Lower leg skin (tissue), 4 donors: Measurements from ENCODE around the gene TATDN2. TPM values are rescaled to one million over a fixed set of nuclear protein-coding genes. Genes with fewer than 3 reads are reported as not detected.

Experiments
- DNase-seq, 2 donors: peaks; one replicate each; pipeline ENCODE4 v3.0.0-alpha.2; 2019; ENCODE audit warnings: low spot score in 2 of 2
- H3K4me3 ChIP-seq: fragments of 200-600 bp; sonication (generic); 2 replicates; pipeline ENCODE4 v1.5.1; 2017; ENCODE audit warnings: mild to moderate bottlenecking, low read depth; ENCODE audit not compliant: poor library complexity, severe bottlenecking
- CTCF ChIP-seq, 3 donors: fragments of 450-650 bp; IDR thresholded peaks; one replicate each; pipeline ENCODE4 v1.5.1; 2016; ENCODE audit warnings: antibody characterized with exemption in 3 of 3, mild to moderate bottlenecking in 3 of 3, moderate library complexity in 2 of 3
- POLR2A ChIP-seq, 2 donors: fragments of 450-650 bp; IDR thresholded peaks; one replicate each; pipeline ENCODE4 v1.6.1; 2016 to 2017; ENCODE audit warnings: antibody characterized with exemption in 2 of 2, mild to moderate bottlenecking in 1 of 2, moderate library complexity in 1 of 2
- WGBS, 2 donors: methylation state at CpG; one replicate each; pipeline ENCODE4 v1.1.5; 2018; 5-methylcytosine and 5-hydroxymethylcytosine counted together
- intact Hi-C: fragments of 100-400 bp; cut with DNase I; formaldehyde crosslinking; loops from one replicate; pipeline ENCODE4 v1.15.0; 2023; ENCODE audit warnings: low total_unique reads
- total RNA-seq, 4 donors: library from RNA; depleted of rRNA; stranded (reverse); fragments of >200 nt; gene quantifications; one replicate each; pipeline ENCODE4 v1.1.0, GENCODE V29; 2016

Gene TATDN2
- total RNA-seq, 4 donors from 2014 or later: 18.6 to 25.1 (median 22.4) TPM

- intact Hi-C loops: no loop called here
- TF ChIP-seq CTCF (IDR thresholded peaks at IDR 0.05) (peak in 1 of 3 donors; percentile 40), POLR2A (IDR thresholded peaks at IDR 0.05) (no peak)
- 73 to 85% methylated on average over 10 of the region's 10 CpGs for WGBS, 2 donors
- no peak for DNase-seq
- H3K4me3 ChIP-seq: no peak overlapping the region
Measured at GRCh38 chr3:10223676-10224639, 24.3 kb upstream of the TATDN2 start.

- WGBS, 2 donors: 47 to 64% methylated on average over 4 of the region's 4 CpGs
- TF ChIP-seq CTCF (IDR thresholded peaks at IDR 0.05) (peak in 1 of 3 donors; percentile 57), POLR2A (IDR thresholded peaks at IDR 0.05) (no peak)
Measured at GRCh38 chr3:10224794-10225665, 23.2 kb upstream of the TATDN2 start.

GRCh38 chr3:10226293-10226692 is 22.0 kb upstream of the TATDN2 start:
- DNase-seq: no peak
- TF ChIP-seq CTCF (IDR thresholded peaks at IDR 0.05) (no peak), POLR2A (IDR thresholded peaks at IDR 0.05) (no peak)
- intact Hi-C loops: no loop called here
- 69 to 82% methylated on average over 10 of the region's 10 CpGs for WGBS, 2 donors
- H3K4me3 ChIP-seq: no peak overlapping the region

More at GRCh38 chr3:10224794-10225665, 23.2 kb upstream of the TATDN2 start:
- intact Hi-C loops: no loop called here
- DNase-seq: peak; percentile 64 to 92
- no peak overlapping the region for H3K4me3 ChIP-seq

- no peak for DNase-seq
- TF ChIP-seq POLR2A (IDR thresholded peaks at IDR 0.05) (no peak), CTCF (IDR thresholded peaks at IDR 0.05) (no peak)
- H3K4me3 ChIP-seq: no peak overlapping the region
- intact Hi-C loops: no loop called here
- 78 to 80% methylated on average over 4 of the region's 4 CpGs for WGBS, 2 donors
Measured at GRCh38 chr3:10228248-10228950, 19.9 kb upstream of the TATDN2 start.

GRCh38 chr3:10229576-10229975 is 18.7 kb upstream of the TATDN2 start:
- no peak for DNase-seq
- 95% methylated on average over 7 of the region's 7 CpGs for WGBS, 2 donors
- H3K4me3 ChIP-seq: no peak overlapping the region
- no peak for TF ChIP-seq CTCF (IDR thresholded peaks at IDR 0.05)
- no peak for TF ChIP-seq POLR2A (IDR thresholded peaks at IDR 0.05)
- intact Hi-C loops: no loop called here
